NCI-H146 treated with DMSO at 0.1 percent for 48 hours (cell line): ENCODE measurements around the gene SLC9A4.

ENCODE experiments used
- DNase-seq: peaks from one replicate; lab custom pipeline; 2025; ENCODE audit not compliant: unreplicated experiment; lab: John Stamatoyannopoulos, UW

Gene SLC9A4

GRCh38 chr2:102473020-102473419 lies at the start of gene SLC9A4:
SLC9A4 (plus strand) TSS chr2:102473226; CDS start chr2:102473760, 534 bp downstream.
- no peak for DNase-seq

GRCh38 chr2:102423368-102423767 lies 49.7 kb upstream of the SLC9A4 start:
- no peak for DNase-seq

GRCh38 chr2:102424754-102425153 lies 48.3 kb upstream of the SLC9A4 start:
- DNase-seq = no peak

GRCh38 chr2:102425441-102426132 lies 47.4 kb upstream of the SLC9A4 start:
- no peak for DNase-seq

- DNase-seq = no peak
Measured at GRCh38 chr2:102427249-102427648, 45.8 kb upstream of the SLC9A4 start.

- DNase-seq = no peak
Measured at GRCh38 chr2:102428573-102428972, 44.5 kb upstream of the SLC9A4 start.

GRCh38 chr2:102432386-102432785 lies 40.6 kb upstream of the SLC9A4 start:
- no peak for DNase-seq

GRCh38 chr2:102433973-102434654 lies 38.9 kb upstream of the SLC9A4 start:
- DNase-seq = no peak

GRCh38 chr2:102434655-102435381 lies 38.2 kb upstream of the SLC9A4 start:
- DNase-seq = no peak

GRCh38 chr2:102435741-102436140 lies 37.3 kb upstream of the SLC9A4 start:
- DNase-seq = no peak

- no peak for DNase-seq
Measured at GRCh38 chr2:102436323-102436722, 36.7 kb upstream of the SLC9A4 start.

- DNase-seq = no peak
Measured at GRCh38 chr2:102437122-102437521, 35.9 kb upstream of the SLC9A4 start.

GRCh38 chr2:102438111-102438510 lies 34.9 kb upstream of the SLC9A4 start:
- DNase-seq = no peak

GRCh38 chr2:102438578-102438977 lies 34.4 kb upstream of the SLC9A4 start:
- no peak for DNase-seq

- no peak for DNase-seq
Measured at GRCh38 chr2:102439065-102439695, 33.8 kb upstream of the SLC9A4 start.

GRCh38 chr2:102442967-102443828 lies 29.8 kb upstream of the SLC9A4 start:
- DNase-seq = no peak

- no peak for DNase-seq
Measured at GRCh38 chr2:102444233-102444632, 28.8 kb upstream of the SLC9A4 start.

GRCh38 chr2:102446936-102447335 lies 26.1 kb upstream of the SLC9A4 start:
- DNase-seq = no peak

- DNase-seq = no peak
Measured at GRCh38 chr2:102449370-102449974, 23.6 kb upstream of the SLC9A4 start.

- DNase-seq = no peak
Measured at GRCh38 chr2:102451968-102452367, 21.1 kb upstream of the SLC9A4 start.
